Activated CD8-positive, alpha-beta memory T cell treated with anti-CD3 and anti-CD28 coated beads, Interleukin-2, amount 50 U/mL, for 48 hours (primary cell): ENCODE data around the gene LIX1.
"Not testable (repeated sequence)": the region's sequence is repeated elsewhere in the genome, so short reads cannot be mapped to it uniquely, and the experiment has no call there.

Experiments used
- DNase-seq: peaks from one replicate; pipeline ENCODE4 v3.0.0-alpha.2; 2020

LIX1 gene

GRCh38 chr5:97098922-97099321 lies 43.5 kb downstream of the LIX1 start:
- DNase-seq: no peak

- DNase-seq: no peak
Observed at GRCh38 chr5:97097326-97098230, 44.8 kb downstream of the LIX1 start.

GRCh38 chr5:97096846-97097245 lies 45.6 kb downstream of the LIX1 start:
- no peak for DNase-seq

GRCh38 chr5:97096191-97096590 lies 46.2 kb downstream of the LIX1 start:
- no peak for DNase-seq

GRCh38 chr5:97095318-97095732 lies 47.1 kb downstream of the LIX1 start:
- DNase-seq: no peak

- no peak for DNase-seq
Observed at GRCh38 chr5:97094579-97095317, 47.7 kb downstream of the LIX1 start.

- DNase-seq: no peak
Observed at GRCh38 chr5:97093193-97093592, 49.2 kb downstream of the LIX1 start.

GRCh38 chr5:97090944-97091343 lies 51.5 kb downstream of the LIX1 start:
- no peak for DNase-seq

- no peak for DNase-seq
Observed at GRCh38 chr5:97089149-97089801, 53.1 kb downstream of the LIX1 start.

GRCh38 chr5:97088774-97089148 lies 53.6 kb downstream of the LIX1 start:
- no peak for DNase-seq

GRCh38 chr5:97087138-97087537 lies 55.3 kb downstream of the LIX1 start:
- DNase-seq: no peak

GRCh38 chr5:97085459-97086181 lies 56.8 kb downstream of the LIX1 start:
- no peak for DNase-seq

GRCh38 chr5:97084782-97085458 lies 57.5 kb downstream of the LIX1 start:
- not testable (repeated sequence) for DNase-seq

GRCh38 chr5:97078958-97079743 lies 63.3 kb downstream of the LIX1 start:
- DNase-seq: no peak

GRCh38 chr5:97077246-97077645 lies 65.2 kb downstream of the LIX1 start:
- DNase-seq: no peak

GRCh38 chr5:97076098-97076497 lies 66.3 kb downstream of the LIX1 start:
- DNase-seq: no peak

- DNase-seq: no peak
Observed at GRCh38 chr5:97075649-97076048, 66.8 kb downstream of the LIX1 start.

GRCh38 chr5:97074859-97075489 lies 67.4 kb downstream of the LIX1 start:
- no peak for DNase-seq

- DNase-seq: no peak
Observed at GRCh38 chr5:97073420-97073819, 69.0 kb downstream of the LIX1 start.

GRCh38 chr5:97072696-97073095 lies 69.7 kb downstream of the LIX1 start:
- no peak for DNase-seq

GRCh38 chr5:97071993-97072392 lies 70.4 kb downstream of the LIX1 start:
- no peak for DNase-seq
